Endothelial cell (in vitro differentiated cells): ENCODE data around the gene BAAT. TPM values are rescaled to one million over a fixed set of nuclear protein-coding genes. Genes with fewer than 3 reads are reported as not detected.

Experiments used
- DNase-seq: peaks from one replicate; pipeline ENCODE4 v3.0.0; 2021; ENCODE audit warnings: low spot score
- H3K27ac Mint-ChIP-seq: one replicate; pipeline ENCODE4 v1.8.0; 2021; ENCODE audit warnings: mixed read lengths, inconsistent platforms; ENCODE audit not compliant: unreplicated experiment
- H3K27me3 Mint-ChIP-seq: one replicate; pipeline ENCODE4 v1.8.0; 2021; ENCODE audit warnings: mild to moderate bottlenecking, moderate library complexity, mixed read lengths, inconsistent platforms; ENCODE audit not compliant: unreplicated experiment
- H3K36me3 Mint-ChIP-seq: one replicate; pipeline ENCODE4 v1.8.0; 2021; ENCODE audit warnings: mild to moderate bottlenecking, low read depth, mixed read lengths, inconsistent platforms; ENCODE audit not compliant: unreplicated experiment
- H3K4me1 Mint-ChIP-seq: one replicate; pipeline ENCODE4 v1.8.0; 2021; ENCODE audit warnings: mild to moderate bottlenecking, mixed read lengths, inconsistent platforms; ENCODE audit not compliant: unreplicated experiment
- H3K4me3 Mint-ChIP-seq: one replicate; pipeline ENCODE4 v1.8.0; 2021; ENCODE audit warnings: mild to moderate bottlenecking, mixed read lengths, inconsistent platforms; ENCODE audit not compliant: unreplicated experiment
- H3K9me3 Mint-ChIP-seq: one replicate; pipeline ENCODE4 v1.8.0; 2021; ENCODE audit warnings: mixed read lengths, inconsistent platforms; ENCODE audit not compliant: unreplicated experiment
- total RNA-seq: library from RNA; stranded (reverse); fragmentation: NEBNext Ultra II Directional; extraction: Animal tissue kit (Norgen Biotek cat#: 25700); gene quantifications from one replicate; pipeline ENCODE4 v1.2.1, GENCODE V29; 2021; ENCODE audit not compliant: unreplicated experiment
- TF ChIP-seq, protein P1 (sequence below): fragments of 200-600 bp; sonication (generic); IDR thresholded peaks from one replicate; pipeline ENCODE4 v1.5.0; 2021; ENCODE audit warnings: antibody characterized with exemption; ENCODE audit not compliant: unreplicated experiment

BAAT gene
- total RNA-seq, 1 donor from 2014 or later: not detected

- Mint-ChIP-seq H3K36me3 (no peaks in the 10 kb centered on the region), H3K27ac (no peak overlapping the region), H3K4me3 (no peak overlapping the region), H3K9me3 (no peaks in the 10 kb centered on the region), H3K27me3 (no peaks in the 10 kb centered on the region), H3K4me1 (no peaks in the 10 kb centered on the region)
- TF ChIP-seq, protein P1, sequence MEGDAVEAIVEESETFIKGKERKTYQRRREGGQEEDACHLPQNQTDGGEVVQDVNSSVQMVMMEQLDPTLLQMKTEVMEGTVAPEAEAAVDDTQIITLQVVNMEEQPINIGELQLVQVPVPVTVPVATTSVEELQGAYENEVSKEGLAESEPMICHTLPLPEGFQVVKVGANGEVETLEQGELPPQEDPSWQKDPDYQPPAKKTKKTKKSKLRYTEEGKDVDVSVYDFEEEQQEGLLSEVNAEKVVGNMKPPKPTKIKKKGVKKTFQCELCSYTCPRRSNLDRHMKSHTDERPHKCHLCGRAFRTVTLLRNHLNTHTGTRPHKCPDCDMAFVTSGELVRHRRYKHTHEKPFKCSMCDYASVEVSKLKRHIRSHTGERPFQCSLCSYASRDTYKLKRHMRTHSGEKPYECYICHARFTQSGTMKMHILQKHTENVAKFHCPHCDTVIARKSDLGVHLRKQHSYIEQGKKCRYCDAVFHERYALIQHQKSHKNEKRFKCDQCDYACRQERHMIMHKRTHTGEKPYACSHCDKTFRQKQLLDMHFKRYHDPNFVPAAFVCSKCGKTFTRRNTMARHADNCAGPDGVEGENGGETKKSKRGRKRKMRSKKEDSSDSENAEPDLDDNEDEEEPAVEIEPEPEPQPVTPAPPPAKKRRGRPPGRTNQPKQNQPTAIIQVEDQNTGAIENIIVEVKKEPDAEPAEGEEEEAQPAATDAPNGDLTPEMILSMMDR: no peak
- DNase-seq: no peak
Observed at GRCh38 chr9:101369884-101370531, 14.8 kb downstream of the BAAT start.

DNA sequence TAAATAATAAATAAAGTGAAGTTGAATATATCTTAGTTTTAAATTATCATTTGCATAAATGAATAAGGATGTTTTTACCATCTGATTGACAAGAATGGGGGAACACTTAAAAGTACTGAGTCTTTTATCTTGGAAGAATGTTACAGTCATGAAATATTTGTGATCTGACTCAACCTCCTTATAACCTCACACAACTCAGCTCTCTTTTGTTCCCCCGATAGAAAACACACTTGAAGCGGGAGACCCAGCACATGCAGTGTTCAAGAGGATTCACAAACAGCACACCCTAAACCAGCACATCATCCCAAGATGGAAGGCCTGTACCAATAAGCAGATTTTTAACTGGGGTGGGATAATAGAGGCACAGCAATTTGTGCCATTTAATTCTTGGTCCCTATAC is 15.5 kb downstream of the BAAT start:
- DNase-seq: no peak
- H3K27me3 Mint-ChIP-seq: no peaks in the 10 kb centered on the region
- H3K4me1 Mint-ChIP-seq: no peaks in the 10 kb centered on the region
- H3K9me3 Mint-ChIP-seq: no peaks in the 10 kb centered on the region
- no peak overlapping the region for H3K4me3 Mint-ChIP-seq
- H3K27ac Mint-ChIP-seq: no peak overlapping the region
- TF ChIP-seq, protein P1: no peak
- no peaks in the 10 kb centered on the region for H3K36me3 Mint-ChIP-seq

DNA sequence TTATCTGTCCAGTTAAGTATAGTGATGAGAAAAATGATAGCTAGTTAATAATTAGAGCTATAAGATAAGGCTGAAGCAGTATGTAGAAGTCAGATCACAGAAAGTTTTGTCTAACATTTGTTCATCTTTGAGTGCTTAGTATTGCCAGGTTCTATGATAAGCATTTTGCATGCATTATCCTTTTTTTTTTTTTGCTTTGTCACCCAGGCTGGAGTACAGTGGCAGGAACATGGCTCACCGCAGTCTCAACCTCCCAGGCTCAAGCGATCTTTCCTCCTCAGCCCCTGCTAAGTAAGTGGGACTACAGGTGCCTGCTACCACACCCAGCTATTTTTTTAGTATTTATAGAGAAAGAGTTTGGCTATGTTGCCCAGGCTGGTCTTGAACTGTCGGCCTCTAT is 17.5 kb downstream of the BAAT start:
- TF ChIP-seq, protein P1: no peak
- Mint-ChIP-seq H3K27ac (no peak overlapping the region), H3K9me3 (no peaks in the 10 kb centered on the region), H3K4me1 (no peaks in the 10 kb centered on the region), H3K4me3 (no peak overlapping the region), H3K36me3 (no peaks in the 10 kb centered on the region), H3K27me3 (no peaks in the 10 kb centered on the region)
- no peak for DNase-seq

- no peak overlapping the region for H3K27ac Mint-ChIP-seq
Observed at GRCh38 chr9:101366038-101366756, 18.6 kb downstream of the BAAT start.

GRCh38 chr9:101365181-101365580 is 19.6 kb downstream of the BAAT start:
- H3K36me3 Mint-ChIP-seq: no peaks in the 10 kb centered on the region
- no peak overlapping the region for H3K27ac Mint-ChIP-seq
- H3K27me3 Mint-ChIP-seq: no peaks in the 10 kb centered on the region
- no peak for DNase-seq
- H3K4me3 Mint-ChIP-seq: no peak overlapping the region
- no peaks in the 10 kb centered on the region for H3K9me3 Mint-ChIP-seq
- no peaks in the 10 kb centered on the region for H3K4me1 Mint-ChIP-seq
- TF ChIP-seq, protein P1: no peak

More at GRCh38 chr9:101366038-101366756, 18.6 kb downstream of the BAAT start:
- no peaks in the 10 kb centered on the region for H3K9me3 Mint-ChIP-seq
- H3K4me1 Mint-ChIP-seq: no peaks in the 10 kb centered on the region
- H3K27me3 Mint-ChIP-seq: no peaks in the 10 kb centered on the region
- H3K4me3 Mint-ChIP-seq: no peak overlapping the region
- TF ChIP-seq, protein P1: no peak
- no peak for DNase-seq
- no peaks in the 10 kb centered on the region for H3K36me3 Mint-ChIP-seq
